CD4-positive, alpha-beta T cell treated with Interleukin-1 beta for 1 hour (primary cell): Measurements from ENCODE around the gene LRRC40.
"Not testable (repeated sequence)": the region's sequence is repeated elsewhere in the genome, so short reads cannot be mapped to it uniquely, and the experiment has no call there.

Experiments
- DNase-seq, 2 donors: peaks; one replicate each; pipeline ENCODE4 v3.0.0-alpha.2; 2020 to 2022

LRRC40 gene

DNA sequence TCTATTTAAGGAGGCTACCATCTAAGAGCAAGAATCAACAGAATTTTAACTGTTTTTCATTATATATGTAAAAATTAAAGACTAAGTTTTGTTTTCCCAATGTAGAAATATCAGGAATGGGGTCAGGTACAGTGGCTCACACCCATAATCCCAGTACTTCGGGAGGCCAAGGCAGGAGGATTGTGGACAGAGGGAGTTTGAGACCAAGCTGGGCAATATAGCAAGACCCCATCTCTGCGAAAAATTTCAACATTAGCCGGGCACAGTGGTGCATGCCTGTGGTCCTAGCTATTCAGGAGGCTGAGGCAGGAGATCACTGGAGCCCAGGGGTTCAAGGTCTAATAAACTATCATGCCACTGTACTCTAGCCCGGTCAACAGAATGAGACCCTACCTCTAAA, 5.3 kb downstream of the LRRC40 start:
- no peak for DNase-seq

DNA sequence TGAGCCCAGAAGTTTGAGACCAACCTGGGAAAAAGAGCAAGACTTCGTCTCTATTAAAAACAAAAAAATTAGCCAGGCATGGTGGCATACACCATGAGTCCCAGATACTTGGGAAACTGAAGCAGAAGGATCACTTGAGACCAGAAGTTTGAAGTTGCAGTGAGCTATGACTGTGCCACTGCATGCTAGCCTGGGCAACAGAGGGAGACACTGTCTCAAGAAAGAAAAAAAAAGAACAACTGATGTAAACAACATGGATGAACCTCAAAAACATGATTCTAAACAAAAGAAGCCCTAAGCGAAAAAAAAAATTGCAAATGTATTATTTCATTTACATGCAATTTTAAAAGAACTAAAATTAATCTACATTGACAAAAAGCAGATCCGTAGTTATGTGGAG, 9.0 kb downstream of the LRRC40 start:
- no peak for DNase-seq

DNA sequence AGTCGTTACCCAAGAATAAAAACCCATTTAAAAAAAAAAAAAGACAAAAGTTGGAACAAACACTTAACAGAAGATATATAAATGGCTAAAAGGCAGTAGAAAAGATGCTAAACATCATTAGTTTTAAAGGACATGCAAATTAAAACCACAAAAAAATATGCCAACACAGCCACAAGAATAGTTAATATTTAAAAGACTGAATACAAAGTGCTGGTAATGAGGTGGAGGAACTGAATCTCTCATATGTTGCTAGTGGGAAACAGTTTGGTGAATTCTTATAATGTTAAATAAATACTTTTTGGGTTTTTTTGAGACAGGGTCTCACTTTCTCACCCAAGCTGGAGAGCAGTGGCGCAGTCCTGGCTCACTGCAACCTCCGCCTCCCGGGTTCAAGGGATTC, 10.0 kb downstream of the LRRC40 start:
- DNase-seq, result no peak

DNA sequence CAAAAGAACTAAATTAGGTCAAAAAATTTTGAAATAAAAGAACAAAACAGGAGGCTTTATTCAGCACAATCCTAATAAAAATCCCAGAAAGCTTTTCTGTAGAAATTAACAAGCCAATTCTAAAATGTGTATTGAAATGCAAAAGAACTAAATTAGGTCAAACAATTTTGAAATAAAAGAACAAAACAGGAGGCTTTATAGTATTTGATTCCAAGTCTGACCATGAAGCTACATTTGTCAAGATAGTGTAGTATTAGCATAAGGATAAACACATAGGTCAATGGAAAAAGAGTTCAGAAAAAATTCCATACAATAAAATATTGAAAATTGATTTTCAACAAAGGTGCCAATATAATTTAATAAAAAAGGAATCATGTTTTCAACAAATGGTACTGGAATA, 10.8 kb downstream of the LRRC40 start:
- no peak for DNase-seq

DNA sequence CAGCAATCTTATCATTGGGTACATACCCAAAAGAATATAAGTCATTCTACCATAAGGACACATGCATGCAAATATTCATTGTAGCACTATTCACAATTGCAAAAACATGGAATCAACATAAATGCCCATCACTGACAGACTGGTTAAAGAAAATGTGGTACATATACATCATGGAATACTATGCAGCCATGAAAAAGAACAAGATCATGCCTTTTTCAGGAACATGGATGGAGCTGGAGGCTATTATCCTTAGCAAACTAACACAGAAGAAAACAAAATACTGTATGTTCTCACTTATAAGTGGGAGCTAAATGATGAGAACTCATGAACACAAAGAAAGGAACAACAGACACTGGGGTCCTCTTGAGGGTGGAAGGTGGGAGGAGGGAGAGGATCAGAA, 12.9 kb downstream of the LRRC40 start:
- DNase-seq, result not testable (repeated sequence)

DNA sequence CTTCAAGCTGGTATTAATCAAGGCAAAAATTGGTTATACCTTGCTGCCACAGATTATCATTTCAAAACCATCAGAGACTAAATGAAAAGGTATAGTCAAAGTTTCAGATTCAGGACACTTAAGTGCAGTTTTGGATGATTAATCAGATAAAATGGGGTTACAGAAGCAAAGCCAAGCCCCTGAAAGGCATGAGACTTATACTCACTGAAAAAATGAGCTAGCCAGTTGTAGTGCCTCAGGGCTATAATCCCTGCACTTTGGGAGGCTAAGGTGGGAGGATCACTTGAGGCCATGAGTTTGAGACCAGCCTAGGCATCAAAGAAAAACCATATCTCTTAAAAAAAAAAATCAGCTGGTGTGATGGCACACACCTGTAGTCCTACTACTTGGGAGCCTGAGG, 15.2 kb downstream of the LRRC40 start:
- no peak for DNase-seq

DNA sequence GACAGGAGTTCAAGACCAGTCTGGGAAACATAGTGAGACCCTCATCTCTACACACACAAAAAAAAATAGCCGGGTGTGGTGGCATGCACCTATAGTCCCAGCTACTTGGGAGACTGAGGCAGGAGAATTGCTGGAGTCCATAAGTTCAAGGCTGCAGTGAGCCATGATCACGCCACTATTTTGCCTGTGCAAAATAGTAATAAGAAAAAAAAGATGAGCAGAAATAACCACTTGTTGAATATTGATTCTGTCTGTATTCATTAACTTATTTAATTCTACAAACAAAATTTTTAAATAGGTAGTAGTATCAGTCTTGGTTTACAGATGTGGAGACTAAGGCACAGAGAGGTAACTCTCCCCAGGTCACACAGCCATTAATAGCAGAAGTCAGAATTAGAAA, 16.9 kb downstream of the LRRC40 start:
- DNase-seq, result no peak

DNA sequence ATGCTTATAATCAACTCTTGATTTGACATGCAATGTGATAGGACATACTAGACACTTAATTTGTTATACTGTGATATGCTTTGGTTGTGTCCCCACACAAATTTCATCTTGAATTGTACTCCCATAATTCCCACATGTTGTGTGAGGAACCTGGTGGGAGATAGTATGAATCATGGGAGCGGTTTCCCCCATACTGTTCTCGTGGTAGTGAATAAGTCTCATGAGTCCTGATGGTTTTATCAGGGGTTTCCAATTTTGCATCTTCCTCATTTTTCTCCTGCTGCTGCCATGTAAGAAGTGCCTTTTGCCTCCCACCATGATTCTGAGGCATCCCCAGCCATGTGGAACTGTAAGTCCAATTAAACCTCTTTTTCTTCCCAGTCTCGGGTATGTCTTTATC, 20.2 kb downstream of the LRRC40 start:
- DNase-seq, result not testable (repeated sequence)

DNA sequence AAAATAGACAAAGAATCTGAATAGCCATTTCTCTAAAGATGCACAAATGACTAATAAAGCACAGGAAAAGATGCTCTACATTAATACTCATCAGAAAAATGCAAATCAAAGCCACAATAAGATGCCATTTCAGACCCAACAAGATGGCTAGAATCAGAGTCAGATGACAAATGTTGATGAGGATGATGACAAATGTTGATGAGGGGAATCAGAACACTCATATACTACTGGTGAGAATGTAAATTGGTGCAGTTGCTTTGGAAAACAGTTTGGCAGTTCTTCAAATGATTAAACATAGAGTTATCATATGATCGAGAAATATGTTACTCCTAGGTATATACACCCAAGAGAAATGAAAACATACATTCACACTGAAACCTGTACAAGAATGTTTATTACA, 33.9 kb downstream of the LRRC40 start:
- DNase-seq, result no peak

DNA sequence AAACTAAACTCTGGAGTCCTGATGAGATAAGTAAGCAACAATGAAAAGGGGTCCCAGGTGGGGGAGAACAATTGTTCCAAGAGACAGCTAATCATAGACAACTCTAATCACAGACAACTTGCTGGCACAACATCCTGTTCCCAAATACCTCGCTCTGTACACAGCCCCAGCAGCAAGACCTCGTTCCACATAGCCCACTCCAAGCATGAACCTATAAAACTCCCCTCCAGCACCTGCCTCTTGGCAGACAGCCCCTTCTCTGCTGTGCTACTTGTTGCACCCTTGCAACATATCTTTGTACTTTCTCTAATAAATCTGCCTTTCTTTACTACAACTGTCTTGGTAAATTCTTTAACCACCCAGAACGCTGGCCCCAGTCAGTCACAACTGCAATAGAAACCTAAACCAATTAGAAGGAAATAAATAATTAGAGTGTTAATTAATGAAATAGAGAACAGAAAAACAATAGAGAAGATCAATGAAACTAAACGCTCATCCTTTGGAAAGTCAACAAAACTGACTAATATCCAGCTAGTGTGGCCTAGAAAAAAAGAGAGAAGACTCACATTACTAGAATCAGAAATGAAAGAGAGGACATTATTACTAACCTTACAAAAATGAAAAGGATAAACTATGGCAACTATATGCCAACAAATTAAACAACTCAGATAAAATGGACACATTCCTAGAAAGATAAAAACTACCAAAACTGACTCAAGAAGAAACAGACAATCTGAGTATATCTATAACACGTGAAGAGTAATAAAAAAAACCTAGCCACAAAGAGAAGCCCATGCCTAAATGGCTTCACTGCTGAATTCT, 36.1 kb downstream of the LRRC40 start:
- DNase-seq, result no peak

DNA sequence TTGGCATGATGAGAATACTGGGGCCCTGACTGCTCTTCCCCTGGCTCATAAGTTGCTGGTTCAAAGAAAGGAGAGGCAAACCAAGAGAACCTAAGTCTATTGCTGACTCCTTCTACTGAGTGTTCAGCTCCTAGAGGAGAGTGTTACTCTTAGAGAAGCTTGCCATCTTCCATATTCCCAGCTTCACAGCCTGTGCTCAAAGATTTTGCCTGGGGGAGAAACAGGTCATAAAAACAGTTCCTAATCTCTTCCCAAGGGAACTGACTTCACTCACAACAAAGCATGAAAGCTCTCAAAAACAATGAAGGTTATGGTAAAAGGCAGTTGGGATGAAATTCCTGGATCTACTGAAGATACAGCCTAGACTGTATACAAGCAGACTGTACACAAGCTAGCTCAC, 37.1 kb downstream of the LRRC40 start:
- DNase-seq, result no peak

DNA sequence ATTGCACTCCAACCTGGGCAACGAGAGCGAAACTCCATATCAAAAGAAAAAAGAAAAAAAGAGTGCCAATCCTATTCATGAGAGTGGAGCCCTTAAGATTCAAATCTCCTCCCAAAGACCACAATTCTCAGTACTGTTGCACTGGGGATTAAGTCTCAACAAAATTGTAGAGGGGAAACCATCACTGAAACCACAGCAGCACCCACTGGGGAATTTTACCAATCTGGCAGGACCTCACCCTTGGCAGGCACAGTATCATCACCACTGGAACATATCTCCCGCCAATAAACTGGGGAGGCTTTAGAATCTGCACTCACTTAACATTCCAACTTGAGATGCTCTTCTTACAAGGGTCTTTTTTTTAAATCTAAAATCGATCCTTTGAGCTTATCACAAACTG, 41.0 kb downstream of the LRRC40 start:
- DNase-seq, result no peak

DNA sequence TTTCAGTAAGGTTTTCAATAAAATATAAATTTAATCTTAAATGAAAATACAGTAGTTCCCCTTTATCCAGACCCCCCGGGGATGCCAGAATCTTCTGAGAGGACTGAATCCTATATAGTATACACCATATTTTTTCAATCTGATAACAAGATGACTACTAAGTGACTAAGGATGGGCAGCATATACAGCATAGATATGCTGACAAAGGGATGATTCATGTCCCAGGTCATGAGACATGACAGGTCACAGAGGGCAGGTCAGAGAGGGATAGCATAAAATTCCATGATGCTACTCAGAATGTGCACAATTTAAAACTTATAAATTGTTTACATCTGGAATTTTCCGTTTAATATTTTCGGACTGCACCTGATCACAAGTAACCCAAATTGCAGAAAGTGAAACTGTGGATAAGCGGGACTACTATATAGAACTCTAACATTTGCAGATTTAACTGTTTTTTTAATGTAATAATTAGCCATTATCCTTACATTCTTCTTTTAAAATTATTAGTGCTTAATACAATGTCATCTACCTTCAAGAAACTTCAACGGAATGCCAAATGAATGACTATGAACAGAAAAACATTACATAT, 48.8 kb downstream of the LRRC40 start:
- DNase-seq, result no peak

DNA sequence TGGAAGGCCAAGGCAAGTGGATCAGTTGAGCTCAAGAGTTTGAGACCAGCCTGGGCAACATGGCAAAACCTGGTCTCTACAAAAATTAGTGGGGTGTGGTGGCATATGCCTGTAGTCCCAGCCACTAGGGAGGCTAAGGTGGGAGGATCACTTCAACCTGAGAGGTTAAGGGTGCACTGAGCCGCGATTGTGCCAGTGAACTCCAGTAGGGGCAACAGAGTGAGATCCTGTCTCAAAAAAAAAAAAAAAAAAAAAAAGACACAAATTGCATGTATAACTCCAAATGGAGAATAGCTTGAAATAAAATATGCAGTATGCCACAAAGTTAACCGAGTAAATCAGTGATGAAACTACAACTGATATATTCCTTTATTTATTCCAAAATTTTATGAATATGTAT, 51.6 kb downstream of the LRRC40 start:
- no peak for DNase-seq

DNA sequence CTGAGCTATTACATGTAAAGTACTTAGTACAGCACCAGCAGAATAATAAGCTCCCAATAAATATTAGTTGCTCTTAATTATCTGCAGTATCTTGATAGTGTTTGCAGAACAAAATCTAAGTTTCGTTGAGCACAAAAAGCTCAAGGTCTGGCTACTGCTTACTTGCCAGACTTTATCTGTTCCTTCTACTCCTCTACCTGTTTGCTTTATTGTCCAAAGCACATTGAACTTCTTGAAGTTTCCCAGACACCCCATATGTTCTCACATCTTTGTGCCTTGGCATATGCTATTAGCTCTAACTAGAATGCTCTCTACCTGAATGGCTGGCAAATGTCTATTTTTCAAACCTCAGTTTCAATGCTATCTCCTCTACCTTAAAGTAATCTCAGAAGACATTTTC, 54.9 kb downstream of the LRRC40 start:
- no peak for DNase-seq

DNA sequence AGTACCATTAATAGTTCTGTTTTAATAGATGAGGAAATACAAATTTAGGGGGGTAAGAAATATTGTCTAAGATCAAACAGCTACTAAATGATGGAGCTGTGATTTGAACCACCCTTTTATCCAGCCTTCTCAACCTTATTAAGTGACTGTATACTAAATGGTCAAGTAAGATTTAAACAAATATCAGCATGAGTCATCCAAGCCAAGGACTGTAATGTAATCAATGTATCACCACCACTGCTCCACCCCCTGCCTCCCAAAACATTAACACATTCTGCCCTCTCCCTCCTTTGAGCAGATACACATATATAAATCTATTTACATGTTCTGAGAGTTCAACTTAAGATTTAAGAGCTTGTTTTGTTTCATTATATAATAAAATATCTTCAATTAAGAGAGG, 58.9 kb downstream of the LRRC40 start:
- DNase-seq, result no peak

DNA sequence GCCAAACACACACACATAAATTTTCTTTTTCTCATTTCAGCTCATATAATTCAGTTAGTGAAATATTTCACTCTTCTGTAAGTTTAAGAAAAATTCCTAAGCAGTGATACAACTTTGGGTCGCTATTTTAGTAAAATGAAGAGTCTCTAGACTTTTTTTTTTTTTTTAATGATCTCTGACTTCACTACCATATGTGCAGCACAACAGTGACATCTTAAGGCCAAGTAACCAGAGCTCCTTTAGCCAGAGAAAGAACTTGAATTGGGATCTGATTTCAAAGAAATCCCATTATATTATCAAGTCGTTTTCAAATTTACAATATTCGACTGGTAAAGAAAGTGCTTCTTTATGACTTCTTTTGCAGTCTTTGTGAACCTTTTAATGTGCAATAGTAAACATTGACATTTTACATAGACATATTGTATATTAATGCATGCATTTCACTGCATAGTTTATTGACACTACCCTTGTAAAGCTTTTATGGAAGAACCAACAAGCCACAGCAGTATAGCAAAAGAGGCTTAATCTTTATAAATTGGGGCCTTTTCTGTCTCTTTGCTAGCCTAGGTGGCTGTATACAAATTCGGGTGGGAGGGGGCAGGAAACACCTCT, 62.2 kb downstream of the LRRC40 start:
- no peak for DNase-seq

DNA sequence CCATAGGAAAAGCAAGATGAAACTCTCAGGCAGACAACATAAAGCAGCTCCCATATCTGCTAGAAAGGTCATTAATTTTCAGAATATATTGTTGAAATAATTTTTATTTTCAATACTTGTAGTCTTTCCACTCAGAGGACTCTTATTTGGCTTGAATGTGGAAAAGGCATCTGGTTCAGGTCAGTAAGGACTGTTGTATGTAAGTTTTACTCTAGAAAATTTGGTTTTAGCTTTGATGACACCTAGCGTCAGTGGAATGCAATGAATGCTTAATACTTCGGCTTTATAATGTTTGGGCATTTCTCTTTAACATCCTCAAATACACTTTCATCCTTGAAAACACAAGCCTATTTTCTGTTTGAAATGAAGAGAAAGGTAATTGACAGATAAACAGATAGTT, 63.3 kb downstream of the LRRC40 start:
- DNase-seq, result no peak

DNA sequence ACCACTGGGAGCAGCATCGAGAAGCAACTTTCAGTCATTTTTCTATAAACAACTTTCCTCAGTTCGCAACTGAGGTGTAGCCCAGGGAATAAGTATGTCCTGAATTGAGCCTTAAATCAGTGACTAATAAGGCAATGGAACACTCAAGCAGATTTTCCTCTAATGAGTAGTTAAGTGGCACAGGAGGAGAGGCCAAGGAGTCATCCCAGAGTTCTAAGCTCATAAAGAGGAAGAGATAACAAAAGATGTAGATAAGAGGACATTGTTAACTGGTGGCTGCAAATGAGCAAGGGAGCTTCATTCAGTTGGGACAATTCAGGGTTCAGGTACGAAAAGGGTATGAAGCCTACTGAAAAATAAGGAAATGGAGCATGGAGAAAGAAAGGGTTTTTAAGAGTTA, 64.5 kb downstream of the LRRC40 start:
- no peak for DNase-seq

DNA sequence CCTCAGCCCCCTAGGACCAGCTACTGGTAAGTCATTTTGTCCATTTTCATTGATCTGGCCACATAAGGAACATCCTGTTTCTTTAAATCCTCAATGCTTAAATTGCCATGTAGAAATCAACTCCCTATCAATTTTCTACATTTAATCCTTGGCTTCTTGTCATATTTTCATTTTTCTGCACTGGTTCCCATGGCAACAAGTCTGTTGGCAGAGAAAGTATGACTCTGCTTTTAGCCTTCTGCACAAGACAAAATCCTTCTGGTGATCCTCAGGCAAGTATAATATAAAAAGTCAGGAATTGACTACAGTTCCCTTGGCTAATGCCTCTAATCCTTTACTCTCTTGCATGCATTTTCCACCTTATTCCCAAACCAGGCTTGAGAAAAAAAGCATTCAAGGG, 65.0 kb downstream of the LRRC40 start:
- DNase-seq, result no peak

DNA sequence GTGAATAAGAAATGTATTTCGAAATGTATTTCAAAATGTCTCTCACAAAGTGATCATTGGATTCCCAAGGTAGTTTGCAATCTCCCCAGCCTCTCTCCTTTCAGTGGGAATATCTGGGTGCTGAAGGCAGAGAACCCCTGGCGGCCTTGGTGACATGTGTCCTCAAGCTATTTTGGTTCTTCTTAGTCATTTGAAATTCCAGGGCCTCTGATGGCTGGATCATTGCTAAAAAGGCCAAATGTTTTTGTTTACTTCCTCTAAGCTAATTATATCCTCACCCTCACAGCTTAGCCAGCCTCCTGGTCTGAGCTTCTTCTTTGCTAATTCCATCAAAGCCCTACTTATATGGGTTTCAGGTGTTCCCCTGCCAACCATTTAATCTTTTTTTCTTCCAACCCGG, 71.2 kb downstream of the LRRC40 start:
- no peak for DNase-seq

DNA sequence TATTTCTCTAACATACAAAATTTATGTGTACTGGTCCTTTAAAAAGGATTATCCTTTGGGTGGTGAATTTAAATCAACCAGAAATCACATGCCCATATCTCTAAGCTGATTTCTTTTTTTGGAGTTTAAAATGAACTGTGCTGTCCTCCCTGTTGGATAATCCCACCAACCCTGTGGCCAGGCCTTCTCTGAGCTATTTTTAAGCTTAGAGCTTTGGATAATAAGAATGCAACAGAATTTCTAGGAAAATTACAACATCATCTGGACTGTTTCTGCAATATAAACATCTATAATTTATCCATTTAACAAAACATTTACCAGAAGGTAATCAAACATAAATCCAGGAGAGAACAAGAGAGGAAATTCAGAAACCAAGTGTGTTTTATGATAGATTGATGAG, 88.3 kb downstream of the LRRC40 start:
- no peak for DNase-seq

DNA sequence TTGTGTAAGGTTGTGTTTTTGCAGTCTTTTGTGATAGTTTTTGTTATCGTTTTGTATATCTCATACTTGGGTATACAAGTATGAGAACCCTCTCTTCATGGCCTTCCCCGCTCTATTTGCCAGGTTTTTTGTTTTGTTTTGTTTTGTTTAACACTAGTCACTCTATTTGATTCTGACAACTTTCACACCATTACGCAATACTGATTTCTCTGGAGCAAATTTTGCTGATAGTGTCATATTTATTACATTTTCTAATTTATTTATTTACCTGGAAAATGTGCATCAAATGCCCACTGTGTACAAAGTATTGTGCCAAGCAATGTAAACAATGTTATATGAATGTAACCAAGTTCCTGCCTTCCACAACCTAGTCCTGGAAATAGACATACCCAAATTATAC, 90.1 kb downstream of the LRRC40 start:
- no peak for DNase-seq

DNA sequence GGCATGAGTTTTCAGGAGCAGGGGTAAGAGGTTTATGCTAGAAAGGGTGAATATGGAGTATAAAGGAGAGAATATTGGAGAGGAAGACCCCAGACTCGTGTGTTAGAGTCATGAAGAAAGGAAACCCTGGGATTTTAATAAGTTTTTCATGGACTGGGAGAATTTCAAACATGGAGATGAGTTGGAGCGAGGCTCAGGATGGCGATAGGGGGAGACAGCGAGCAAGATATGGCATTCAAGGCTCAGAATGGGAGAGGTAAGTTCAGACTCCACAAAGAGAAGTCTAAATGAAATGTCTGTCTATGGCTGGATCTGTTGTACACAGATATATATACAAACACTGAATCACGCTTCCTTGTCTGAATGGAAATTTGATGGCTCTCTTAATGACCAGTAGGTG, 92.5 kb downstream of the LRRC40 start:
- DNase-seq, result no peak

DNA sequence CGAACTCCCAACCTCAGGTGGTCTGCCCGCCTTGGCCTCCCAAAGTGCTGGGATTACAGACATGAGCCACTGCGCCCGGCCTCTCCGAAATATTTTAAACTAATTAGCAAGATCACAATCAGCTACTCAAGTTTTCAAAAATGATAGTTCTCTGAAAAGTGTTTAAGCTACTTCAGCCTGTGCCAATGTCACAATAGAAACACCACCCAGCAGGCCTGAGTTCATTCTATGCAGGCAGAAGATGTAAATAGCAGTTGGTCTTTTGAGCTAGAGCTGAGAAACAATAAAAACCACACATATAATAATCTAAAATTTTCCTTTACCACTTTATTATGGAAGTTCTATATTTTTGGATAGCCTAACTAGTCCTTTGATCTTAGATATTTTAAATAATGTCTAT, 96.1 kb downstream of the LRRC40 start:
- DNase-seq, result no peak
